CD4-positive, alpha-beta T cell treated with Interleukin-1 beta for 1 hour (primary cell): Measurements from ENCODE around the gene GRIK4.
A peak's percentile ranks its signal among the peaks of the same experiment; 100 is the strongest.

Source experiments
- DNase-seq, 2 donors: peaks; one replicate each; pipeline ENCODE4 v3.0.0-alpha.2; 2020 to 2022

GRIK4 gene

DNA sequence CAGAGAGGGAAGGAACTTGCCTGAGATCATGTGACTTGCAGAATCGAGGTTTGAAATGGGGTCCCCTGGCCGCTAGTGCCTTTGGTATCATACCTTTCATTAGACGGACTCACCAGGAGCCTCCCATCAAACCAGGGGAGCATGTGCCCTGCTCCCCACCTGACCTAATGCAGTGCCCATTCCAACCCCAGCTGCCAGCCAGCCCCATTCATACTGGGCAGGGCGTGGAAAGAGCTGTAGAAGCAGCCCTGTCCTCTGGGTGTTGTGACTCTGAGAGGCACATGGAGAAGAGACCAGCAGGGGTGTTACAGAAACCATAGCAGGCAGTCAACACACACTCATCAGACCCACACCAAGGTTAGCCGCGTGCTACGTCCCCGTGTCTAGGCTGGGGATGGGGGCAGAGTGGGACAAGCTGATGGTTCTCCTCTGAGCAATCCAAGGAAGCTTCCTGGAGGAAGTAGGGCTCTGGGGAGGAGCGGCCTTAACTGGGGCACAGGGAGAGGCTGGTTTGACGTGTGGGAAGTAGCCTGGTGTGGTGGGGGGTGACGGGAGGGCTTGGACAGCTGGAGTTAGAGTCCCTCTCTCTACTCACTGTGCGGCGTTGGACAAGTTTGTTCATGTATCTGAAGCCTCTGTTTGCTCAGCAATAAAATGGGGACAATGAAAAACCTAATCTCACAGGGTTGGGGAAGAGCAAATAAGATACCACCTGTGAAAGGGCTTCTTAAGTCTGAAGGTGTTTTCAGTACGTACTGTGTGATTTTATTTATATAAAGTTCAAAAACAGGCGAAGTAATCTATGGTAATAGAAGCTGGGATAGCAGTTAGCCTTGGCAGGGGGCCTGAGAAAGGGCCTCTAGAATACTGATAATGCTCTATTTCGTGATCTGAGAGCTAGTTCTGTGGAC, 14.0 kb downstream of the GRIK4 start:
- no peak for DNase-seq

DNA sequence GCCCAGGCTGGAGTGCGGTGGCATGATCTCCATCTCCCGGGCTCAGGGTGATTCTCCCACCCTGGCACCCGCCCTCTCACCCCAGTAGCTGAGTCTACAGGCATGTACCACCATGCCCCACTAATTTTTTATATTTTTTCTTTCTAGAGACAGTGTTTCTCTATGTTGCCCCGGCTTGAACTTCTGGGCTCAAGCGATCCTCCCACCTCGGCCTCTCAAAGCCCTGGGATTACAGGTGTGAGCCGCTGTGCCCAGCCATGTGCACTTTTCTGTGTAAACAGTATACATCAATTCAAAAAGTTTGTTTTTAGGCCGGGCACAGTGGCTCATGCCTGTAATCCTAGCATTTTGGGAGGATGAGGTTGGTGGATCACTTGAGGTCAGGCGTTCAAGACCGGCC, 14.7 kb downstream of the GRIK4 start:
- no peak for DNase-seq

GRCh38 chr11:120527111-120527761, 15.7 kb downstream of the GRIK4 start:
- no peak for DNase-seq

DNA sequence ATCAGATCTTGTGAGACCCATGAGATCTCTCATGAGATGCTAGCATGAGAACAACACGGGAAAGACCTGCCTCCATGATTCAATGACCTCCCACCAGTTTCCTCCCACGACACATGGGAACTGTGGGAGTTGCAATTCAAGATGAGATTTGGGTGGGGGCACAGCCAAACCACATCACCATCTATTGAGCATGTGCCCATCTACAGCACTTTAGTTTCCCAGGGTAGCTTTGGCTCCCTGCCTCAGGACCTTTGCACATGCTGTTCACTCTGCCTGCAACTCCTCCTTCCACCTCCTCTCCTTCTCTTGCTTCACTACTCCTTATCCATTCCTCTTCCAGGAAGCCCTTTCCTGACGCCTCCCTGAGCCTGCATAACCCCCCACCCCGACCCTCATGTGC, 17.2 kb downstream of the GRIK4 start:
- no peak for DNase-seq

DNA sequence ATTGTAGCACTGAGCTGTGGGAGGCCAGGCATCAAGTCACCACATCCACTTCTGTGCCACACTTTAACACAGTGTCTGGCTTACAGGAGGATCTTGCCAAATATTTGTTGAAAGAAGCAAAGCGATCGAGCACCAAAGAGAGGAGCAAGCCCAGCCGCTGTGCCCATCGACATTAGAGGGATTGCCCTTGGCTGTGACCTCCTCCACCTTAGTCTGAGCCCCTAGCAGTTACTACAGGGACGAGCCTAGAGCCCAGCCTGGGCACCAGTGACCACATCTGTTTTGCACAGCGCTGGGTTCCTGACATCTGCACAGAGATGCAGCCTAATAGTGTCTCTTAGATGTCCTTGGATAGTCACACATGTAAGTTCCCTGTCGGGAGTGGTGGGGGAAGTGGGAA, 17.7 kb downstream of the GRIK4 start:
- DNase-seq = no peak

- no peak for DNase-seq
Observed at GRCh38 chr11:120529911-120530310, 18.4 kb downstream of the GRIK4 start.

GRCh38 chr11:120532082-120532831, 20.7 kb downstream of the GRIK4 start:
- no peak for DNase-seq

DNA sequence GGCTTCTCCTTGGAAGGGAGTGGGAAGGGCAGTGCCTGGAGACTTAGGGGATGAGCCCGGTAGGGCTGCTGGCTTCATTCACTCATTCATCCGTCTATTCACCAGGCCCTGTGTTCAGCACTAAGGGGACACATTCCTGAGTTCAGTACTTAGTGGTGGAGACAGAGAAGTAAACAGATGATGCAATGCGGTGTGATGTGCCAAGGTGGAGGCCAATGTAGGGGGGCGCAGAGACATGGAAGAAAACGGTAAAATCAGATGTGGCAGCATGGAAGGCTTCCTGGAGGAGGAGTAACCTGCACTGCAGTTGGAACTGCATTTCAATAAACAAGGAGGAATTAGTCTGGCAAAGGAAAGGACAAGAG, 21.3 kb downstream of the GRIK4 start:
- DNase-seq = no peak

DNA sequence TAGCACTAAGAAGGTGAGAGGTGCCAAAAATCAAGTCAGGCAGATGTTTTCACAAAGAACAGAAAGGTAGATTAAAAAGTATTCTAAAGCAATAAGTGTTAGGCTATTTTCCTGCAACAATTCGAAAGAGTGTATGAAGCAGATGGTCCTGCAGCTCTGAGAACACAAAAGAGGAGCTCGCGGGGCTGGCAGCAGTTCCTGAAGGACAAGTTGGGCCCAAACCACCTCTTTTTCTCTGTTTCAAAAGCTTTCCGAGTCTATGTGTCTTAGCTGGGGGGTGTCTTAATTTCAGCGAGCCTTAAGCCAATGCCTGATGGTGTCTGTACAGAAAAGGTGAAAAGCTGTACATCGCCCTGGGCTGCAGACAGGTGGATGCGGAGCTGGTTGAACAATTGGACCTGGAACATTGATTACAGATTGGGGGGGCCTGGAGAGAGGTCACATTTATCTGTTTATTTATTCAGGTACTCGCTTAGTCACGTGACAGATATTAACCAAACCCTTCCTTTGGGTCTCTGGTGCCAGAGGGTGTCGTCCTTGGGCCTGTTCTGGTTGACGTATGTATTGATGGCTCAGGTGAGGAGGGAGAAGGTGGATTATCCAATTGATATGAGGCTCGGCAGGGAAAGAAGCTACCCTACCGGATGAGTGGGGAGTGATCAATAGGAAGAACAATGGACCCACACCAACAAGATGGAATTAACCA, 24.7 kb downstream of the GRIK4 start:
- no peak for DNase-seq

- no peak for DNase-seq
Observed at GRCh38 chr11:120536797-120537169, 25.2 kb downstream of the GRIK4 start.

DNA sequence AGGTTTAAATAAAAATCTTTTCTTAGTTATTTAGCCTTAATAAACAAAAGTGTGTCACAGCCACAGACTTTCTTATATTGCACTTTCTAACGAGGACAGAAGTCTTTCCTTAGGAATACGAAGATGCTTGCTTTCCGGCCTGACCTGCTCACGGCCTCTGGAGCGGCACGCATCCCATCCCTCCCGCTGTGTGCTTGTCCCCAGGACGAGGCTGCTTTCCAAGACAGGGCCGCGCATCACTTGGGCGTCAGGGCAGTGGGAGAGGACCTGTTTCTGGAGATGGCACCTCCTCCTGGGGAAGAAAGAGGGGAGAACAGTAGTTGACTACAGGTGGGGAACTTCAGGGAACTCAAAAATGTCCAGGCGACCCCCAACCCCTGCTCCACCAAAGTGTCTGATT, 26.4 kb downstream of the GRIK4 start:
- no peak for DNase-seq

GRCh38 chr11:120538707-120539106, 27.2 kb downstream of the GRIK4 start:
- DNase-seq = no peak

- no peak for DNase-seq
Observed at GRCh38 chr11:120539667-120540369, 28.3 kb downstream of the GRIK4 start.

- DNase-seq = no peak
Observed at GRCh38 chr11:120540744-120541465, 29.4 kb downstream of the GRIK4 start.

GRCh38 chr11:120543521-120544215, 32.1 kb downstream of the GRIK4 start:
- DNase-seq = no peak

DNA sequence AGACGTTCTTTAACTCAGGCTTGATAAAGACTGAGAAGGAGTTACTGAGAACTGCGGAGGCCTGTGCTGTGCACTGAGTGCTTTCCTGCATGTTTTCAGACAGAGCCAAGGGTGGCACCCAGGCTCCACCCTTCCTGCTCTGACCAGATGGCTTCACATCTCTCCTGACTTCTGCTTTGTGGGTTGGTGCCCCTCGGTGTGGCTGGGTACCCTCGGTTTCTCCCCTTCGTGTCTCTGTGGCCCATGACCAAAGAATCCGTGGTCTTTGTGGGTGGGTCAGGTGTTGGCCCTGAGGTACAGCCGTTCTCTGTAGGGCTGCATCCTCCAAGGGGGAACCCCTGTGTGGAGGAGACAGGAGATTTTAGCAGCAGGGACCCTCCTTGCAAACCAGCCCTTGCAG, 34.3 kb downstream of the GRIK4 start:
- DNase-seq = peak in 1 of 2 donors; percentile 5

DNA sequence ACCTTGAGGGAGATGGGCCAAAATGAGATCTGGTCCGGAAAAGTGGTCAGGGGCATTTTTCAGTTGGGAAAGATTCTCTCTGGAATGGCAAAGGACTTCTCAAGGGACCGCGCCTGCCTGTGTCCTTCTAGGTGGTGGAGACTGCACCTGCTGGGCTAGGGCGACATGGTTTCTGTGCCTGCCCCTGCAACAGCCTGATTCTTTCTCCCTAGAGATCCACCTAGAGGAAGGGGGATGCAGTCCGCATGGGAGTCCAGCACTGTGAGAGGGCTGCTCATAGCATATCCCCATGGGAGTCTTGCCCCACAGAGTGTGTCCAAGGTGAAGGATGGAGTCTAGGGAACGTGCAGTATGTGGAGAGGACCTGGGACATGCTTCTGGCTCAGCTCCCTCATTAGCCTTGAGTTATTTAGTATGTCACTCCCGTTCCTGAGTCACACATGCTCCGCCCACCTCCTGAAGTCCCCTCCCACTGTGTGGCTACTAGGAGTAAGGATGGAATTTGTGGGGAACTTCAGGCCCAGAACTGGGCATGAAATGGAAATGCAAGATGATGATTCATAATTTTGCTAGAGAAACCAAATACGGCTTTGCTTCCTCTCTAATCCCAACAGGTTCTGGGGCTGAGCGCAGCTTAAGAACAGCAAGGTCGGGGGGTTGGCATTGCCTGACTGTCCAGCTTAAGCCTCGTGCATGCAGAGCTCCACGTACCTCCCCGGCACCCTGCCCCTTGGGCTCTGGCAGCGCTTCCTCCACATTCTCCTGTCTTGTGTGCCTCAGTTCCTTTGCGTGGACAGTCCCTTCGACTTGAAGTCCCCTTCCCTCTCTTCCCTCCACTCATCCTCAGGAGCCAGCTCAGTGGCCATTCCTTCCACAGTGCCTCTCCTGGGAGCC, 35.0 kb downstream of the GRIK4 start:
- DNase-seq = no peak

DNA sequence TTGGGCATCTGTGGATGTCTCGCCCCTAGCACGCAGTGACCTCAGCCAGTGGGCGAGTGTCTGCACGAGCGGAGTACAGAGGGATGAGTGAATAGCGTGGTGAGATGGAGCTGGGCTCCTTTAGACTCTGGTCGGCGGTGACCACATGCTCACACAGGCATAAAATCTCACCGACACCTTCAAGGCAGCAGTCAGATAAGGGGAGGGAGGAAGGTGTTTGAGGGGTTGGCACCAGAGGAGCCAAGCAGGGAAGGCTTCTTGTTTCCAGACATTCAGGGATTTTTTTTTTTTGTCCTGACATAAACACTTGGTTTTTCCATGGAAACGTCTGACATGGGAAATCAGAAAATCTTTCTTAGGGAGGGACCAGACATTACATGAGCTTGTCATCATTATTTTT, 35.8 kb downstream of the GRIK4 start:
- DNase-seq = no peak

GRCh38 chr11:120547811-120548681, 36.5 kb downstream of the GRIK4 start:
- no peak for DNase-seq
